H1 (cell line): ENCODE data around the gene ASB11. TPM values are rescaled to one million over a fixed set of nuclear protein-coding genes. Genes with fewer than 3 reads are reported as not detected.

ENCODE experiments used
- SUZ12 ChIP-seq: fragments of 200-600 bp; sonication (generic); IDR thresholded peaks from 2 replicates; pipeline ENCODE4 v1.6.1; 2012; ENCODE audit warnings: mild to moderate bottlenecking, inconsistent platforms, low read length, moderate library complexity, mixed read lengths
- polyA plus RNA-seq, 7 experiments: library from polyadenylated mRNA; depleted of rRNA in 3 of 7; stranded (reverse) in 5 of 7; unstranded in 2 of 7; fragments of >200 nt in 5 of 7; fragments of 200-250 nt in 2 of 7; gene quantifications; 1 replicate in 5 of 7; 2 replicates in 1 of 7; 4 replicates in 1 of 7; pipeline versions ENCODE4 v1.2.1 to v1.2.3, GENCODE V29; 2011 to 2013; ENCODE audit warnings: missing spikeins in 2 of 7, mixed read lengths in 2 of 7
- total RNA-seq: library from RNA; stranded (reverse); fragmentation: NEBNext Ultra II Directional; extraction: Animal tissue kit (Norgen Biotek cat#: 25700); gene quantifications from 2 replicates; pipeline ENCODE4 v1.2.1, GENCODE V29; 2021

Gene ASB11
- total and polyA plus RNA-seq, 2 of the 8 experiments (the other 6 are each of a cell fraction or from before 2014, with no cell fraction given), result not detected

GRCh38 chrX:15334561-15334960, 19.1 kb upstream of the ASB11 start (continued):
- no peak for TF ChIP-seq SUZ12
